M059J (cell line): ENCODE results near the gene HELQ. TPM values are rescaled to one million over a fixed set of nuclear protein-coding genes. Genes with fewer than 3 reads are reported as not detected.

Experiments
- DNase-seq: peaks from one replicate; pipeline ENCODE4 v3.0.0-alpha.2; 2012; ENCODE audit warnings: low read depth
- total RNA-seq: library from RNA; depleted of rRNA; stranded (reverse); fragments of >200 nt; shearing (Covaris generic); gene quantifications from 2 replicates; pipeline ENCODE4 v1.2.3, GENCODE V29; 2014; rRNA removed

The HELQ gene
- total RNA-seq, 1 experiment from 2014 or later: 13.1 TPM

GRCh38 chr4:83372931-83373330 is 82.7 kb downstream of the HELQ start:
- no peak for DNase-seq

GRCh38 chr4:83371936-83372335 is 83.7 kb downstream of the HELQ start:
- no peak for DNase-seq

- no peak for DNase-seq
Observed at GRCh38 chr4:83371235-83371634, 84.4 kb downstream of the HELQ start.

- peak; percentile 24 for DNase-seq
Observed at GRCh38 chr4:83370640-83370906, 85.0 kb downstream of the HELQ start.

- no peak for DNase-seq
Observed at GRCh38 chr4:83369831-83370639, 85.6 kb downstream of the HELQ start.

GRCh38 chr4:83364312-83364711 is 91.3 kb downstream of the HELQ start:
- DNase-seq: peak; percentile 10

- DNase-seq: peak; percentile 44
Observed at GRCh38 chr4:83362492-83363329, 92.9 kb downstream of the HELQ start.

GRCh38 chr4:83361416-83362103 is 94.1 kb downstream of the HELQ start:
- no peak for DNase-seq

GRCh38 chr4:83360018-83360417 is 95.6 kb downstream of the HELQ start:
- no peak for DNase-seq

GRCh38 chr4:83358410-83358809 is 97.2 kb downstream of the HELQ start:
- DNase-seq: peak; percentile 70

Other genes with a start within 250 kb of the HELQ start
- 18.7 and 20.3 TPM in 2 replicates for gene COQ2, start 171.0 kb downstream of the HELQ start, total RNA-seq
- gene HPSE, start 121.0 kb downstream of the HELQ start, total RNA-seq: 4.1 and 7.6 TPM in 2 replicates
- 53.0 and 97.8 TPM in 2 replicates for gene MRPS18C, start 235 bp upstream of the HELQ start, total RNA-seq
- gene ABRAXAS1, start 29.3 kb upstream of the HELQ start, total RNA-seq: 2.5 and 5.4 TPM in 2 replicates
- 15.4 and 29.8 TPM in 2 replicates for gene GPAT3, start 80.3 kb upstream of the HELQ start, total RNA-seq